IMR-90 (cell line): ENCODE measurements around the gene RND3. TPM values are rescaled to one million over a fixed set of nuclear protein-coding genes. Genes with fewer than 3 reads are reported as not detected.

Experiments used
- ATAC-seq: fragments of 200-7000 bp; cut with Tn5 transposase; 2 replicates; pipeline ENCODE4 v1.9.1; 2020; ENCODE audit warnings: low read depth, mild to moderate bottlenecking, moderate library complexity
- BruUV-seq: library from RNA; stranded (reverse); fragments of 400-500 nt; replicated peaks from 2 replicates; lab custom pipeline; 2021; lab: Mats Ljungman, UMichigan
- CTCF ChIA-PET: fragments of 300-600 bp; formaldehyde crosslinking; extraction: SDS; loops from one replicate; lab custom pipeline; 2021; ENCODE audit warnings: antibody characterized with exemption; lab: Yijun Ruan, JAX
- POLR2A ChIA-PET: fragments of 300-600 bp; sonication (Branson Sonifier 250); formaldehyde crosslinking; loops from one replicate; lab custom pipeline; 2022; ENCODE audit warnings: antibody characterized with exemption; ENCODE audit not compliant: unreplicated experiment; lab: Charles Lee
- DNase-seq: peaks from one replicate; pipeline ENCODE4 v3.0.0; 2013
- H2AFZ ChIP-seq: replicated peaks from 2 replicates; pipeline ENCODE3; 2013; ENCODE audit warnings: low read length, mild to moderate bottlenecking; ENCODE audit not compliant: poor library complexity
- H2AK5ac ChIP-seq: 2 replicates; pipeline ENCODE4 v1.6.1; 2013; ENCODE audit warnings: low read depth, low read length, inconsistent platforms
- H2AK9ac ChIP-seq: replicated peaks from 2 replicates; pipeline ENCODE3; 2013; ENCODE audit warnings: mild to moderate bottlenecking, low read depth, low read length, moderate library complexity; ENCODE audit not compliant: poor library complexity
- H2BK120ac ChIP-seq: 2 replicates; pipeline ENCODE4 v1.6.1; 2013; ENCODE audit warnings: low read depth, low read length, inconsistent platforms
- H2BK15ac ChIP-seq: 3 replicates; pipeline ENCODE4 v1.6.1; 2013; ENCODE audit warnings: low read depth, low read length, inconsistent platforms
- H2BK20ac ChIP-seq: 2 replicates; pipeline ENCODE4 v1.6.1; 2013; ENCODE audit warnings: low read depth, mild to moderate bottlenecking, inconsistent platforms, low read length, moderate library complexity
- H2BK5ac ChIP-seq: 2 replicates; pipeline ENCODE4 v1.6.1; 2013; ENCODE audit warnings: mild to moderate bottlenecking, low read depth, low read length, inconsistent platforms; ENCODE audit not compliant: poor library complexity, severe bottlenecking
- H3K14ac ChIP-seq: replicated peaks from 2 replicates; pipeline ENCODE4 v1.6.1; 2013; ENCODE audit warnings: low read depth, low read length, inconsistent platforms
- H3K18ac ChIP-seq: 2 replicates; pipeline ENCODE4 v1.6.1; 2013; ENCODE audit warnings: low read depth, low read length, control low read depth
- H3K23ac ChIP-seq: 2 replicates; pipeline ENCODE4 v1.6.1; 2013; ENCODE audit warnings: low read depth, low read length, inconsistent platforms
- H3K27ac ChIP-seq: 2 replicates; pipeline ENCODE4 v1.5.1; 2013; ENCODE audit warnings: mild to moderate bottlenecking, control low read depth, low read length; ENCODE audit not compliant: insufficient read depth
- H3K27me3 ChIP-seq: 2 replicates; pipeline ENCODE4 v1.6.1; 2013; ENCODE audit warnings: low read length; ENCODE audit not compliant: control insufficient read depth, insufficient read depth
- H3K36me3 ChIP-seq: 2 replicates; pipeline ENCODE4 v1.6.1; 2013; ENCODE audit warnings: low read length, mixed read lengths; ENCODE audit not compliant: control insufficient read depth, insufficient read depth
- H3K4ac ChIP-seq: 2 replicates; pipeline ENCODE4 v1.6.1; 2013; ENCODE audit warnings: low read depth, low read length, inconsistent platforms
- H3K4me1 ChIP-seq: 2 replicates; pipeline ENCODE4 v1.6.1; 2013; ENCODE audit warnings: low read length, mixed read lengths; ENCODE audit not compliant: control insufficient read depth, insufficient read depth
- H3K4me2 ChIP-seq: 2 replicates; pipeline ENCODE4 v1.6.1; 2013; ENCODE audit warnings: low read depth, mild to moderate bottlenecking, control low read depth, low read length, moderate library complexity
- H3K4me3 ChIP-seq: 2 replicates; pipeline ENCODE4 v1.5.1; 2013; ENCODE audit warnings: low read depth, mild to moderate bottlenecking, control low read depth, low read length, moderate library complexity; ENCODE audit not compliant: insufficient read depth
- H3K56ac ChIP-seq: 2 replicates; pipeline ENCODE4 v1.6.1; 2013; ENCODE audit warnings: low read length, inconsistent platforms; ENCODE audit not compliant: insufficient read depth; ENCODE audit errors: extremely low read depth
- H3K79me1 ChIP-seq, 2 experiments: 2 replicates each; pipeline ENCODE4 v1.6.1; 2013; ENCODE audit warnings: low read length in 2 of 2, inconsistent platforms in 1 of 2, low read depth in 1 of 2
- H3K9ac ChIP-seq: 2 replicates; pipeline ENCODE4 v1.6.1; 2013; ENCODE audit warnings: low read depth, low read length, control low read depth
- H3K9me1 ChIP-seq: 2 replicates; pipeline ENCODE4 v1.6.1; 2013; ENCODE audit warnings: low read length, inconsistent platforms; ENCODE audit not compliant: insufficient read depth
- H3K9me3 ChIP-seq: 2 replicates; pipeline ENCODE4 v1.6.1; 2013; ENCODE audit warnings: low read length; ENCODE audit not compliant: control insufficient read depth, insufficient read depth
- H4K20me1 ChIP-seq: 2 replicates; pipeline ENCODE4 v1.6.1; 2013; ENCODE audit warnings: low read length, inconsistent platforms; ENCODE audit not compliant: insufficient read depth
- H4K5ac ChIP-seq: 2 replicates; pipeline ENCODE4 v1.6.1; 2013; ENCODE audit warnings: mild to moderate bottlenecking, low read depth, low read length, control low read depth
- H4K8ac ChIP-seq, 2 experiments: 2 replicates each; pipeline ENCODE4 v1.6.1; 2013; ENCODE audit warnings: low read depth in 2 of 2, low read length in 2 of 2, control low read depth in 1 of 2, inconsistent platforms in 1 of 2
- H4K91ac ChIP-seq: 2 replicates; pipeline ENCODE4 v1.6.1; 2013; ENCODE audit warnings: low read depth, low read length, inconsistent platforms; ENCODE audit not compliant: insufficient read depth
- BHLHE40 ChIP-seq: fragments of 150-350 bp; IDR thresholded peaks from 2 replicates; pipeline ENCODE4 v1.6.1; 2016; ENCODE audit warnings: mild to moderate bottlenecking, low read depth, low read length
- CEBPB ChIP-seq: IDR thresholded peaks from 2 replicates; pipeline ENCODE4 v1.6.1; 2012; ENCODE audit warnings: low read depth, low read length, improper control_type of control experiment
- FOS ChIP-seq: fragments of 150-350 bp; IDR thresholded peaks from 2 replicates; pipeline ENCODE4 v1.6.1; 2016; ENCODE audit warnings: low read depth, low read length
- MAFK ChIP-seq: IDR thresholded peaks from 2 replicates; pipeline ENCODE4 v1.6.1; 2012; ENCODE audit warnings: low read depth, low read length, improper control_type of control experiment
- MAZ ChIP-seq: IDR thresholded peaks from 2 replicates; pipeline ENCODE4 v1.6.1; 2012; ENCODE audit warnings: low read depth, mild to moderate bottlenecking, low read length, improper control_type of control experiment, moderate library complexity, borderline replicate concordance
- MXI1 ChIP-seq: IDR thresholded peaks from 2 replicates; pipeline ENCODE4 v1.6.1; 2012; ENCODE audit warnings: low read depth, mild to moderate bottlenecking, low read length, moderate library complexity, borderline replicate concordance
- NFE2L2 ChIP-seq: fragments of 150-350 bp; IDR thresholded peaks from 2 replicates; pipeline ENCODE4 v1.6.1; 2016; ENCODE audit warnings: low read depth, mild to moderate bottlenecking, low read length
- POLR2A ChIP-seq: IDR thresholded peaks from 2 replicates; pipeline ENCODE4 v1.6.1; 2012; ENCODE audit warnings: mild to moderate bottlenecking, low read depth, low read length
- RAD21 ChIP-seq: IDR thresholded peaks from 2 replicates; pipeline ENCODE4 v1.6.1; 2012; ENCODE audit warnings: low read length, improper control_type of control experiment
- RCOR1 ChIP-seq: IDR thresholded peaks from 2 replicates; pipeline ENCODE4 v1.6.1; 2012; ENCODE audit warnings: mild to moderate bottlenecking, low read length, improper control_type of control experiment; ENCODE audit not compliant: insufficient replicate concordance
- RFX5 ChIP-seq: IDR thresholded peaks from 2 replicates; pipeline ENCODE4 v1.8.0; 2012; ENCODE audit warnings: low read depth, mild to moderate bottlenecking, low read length, moderate library complexity
- WGBS, 2 experiments: methylation state at CpG; one replicate each; pipeline versions ENCODE4 v1.1.5 to v1.1.7; 2013; ENCODE audit warnings: missing lambda C conversion rate in 2 of 2; ENCODE audit not compliant: insufficient read length in 1 of 2; ENCODE audit errors: extremely low coverage in 2 of 2; 5-methylcytosine and 5-hydroxymethylcytosine counted together
- dilution Hi-C: fragments of 300-500 bp; cut with HindIII; formaldehyde crosslinking; loops from one replicate; pipeline ENCODE4 v1.14.3; 2018; ENCODE audit warnings: low sequenced_read_pairs; ENCODE audit not compliant: unreplicated experiment
- in situ Hi-C: fragments of 300-500 bp; cut with MboI; formaldehyde crosslinking; loops from 3 replicates; pipeline ENCODE4 v1.14.3; 2019; ENCODE audit warnings: low sequenced_read_pairs, inconsistent platforms, mixed read lengths
- intact Hi-C: fragments of 100-400 bp; cut with micrococcal nuclease; formaldehyde crosslinking; loops from 2 replicates; pipeline ENCODE4 v1.10.0; 2022
- polyA plus RNA-seq, 3 experiments: library from polyadenylated mRNA; depleted of rRNA; stranded (reverse); fragments of >200 nt; gene quantifications; 2 replicates each; pipeline ENCODE4 v1.2.3, GENCODE V29; 2012; ENCODE audit warnings: low replicate concordance in 1 of 3
- total RNA-seq: library from RNA; depleted of rRNA; stranded (reverse); fragments of >200 nt; gene quantifications from 2 replicates; pipeline ENCODE4 v1.2.3, GENCODE V29; 2012
- TF ChIP-seq, protein P1 (sequence below): fragments of 150-350 bp; IDR thresholded peaks from 2 replicates; pipeline ENCODE4 v1.6.1; 2016; ENCODE audit warnings: low read depth, mild to moderate bottlenecking, low read length, moderate library complexity, borderline replicate concordance
- TF ChIP-seq, protein P2 (sequence below): fragments of 150-350 bp; IDR thresholded peaks from 2 replicates; pipeline ENCODE4 v1.6.1; 2017; ENCODE audit warnings: mild to moderate bottlenecking, antibody characterized with exemption, low read length, low read depth

RND3 gene
- total and polyA plus RNA-seq, 2 of the 4 experiments (the other 2 are of a cell fraction) = 111 to 449 TPM

- TF ChIP-seq, protein P1, sequence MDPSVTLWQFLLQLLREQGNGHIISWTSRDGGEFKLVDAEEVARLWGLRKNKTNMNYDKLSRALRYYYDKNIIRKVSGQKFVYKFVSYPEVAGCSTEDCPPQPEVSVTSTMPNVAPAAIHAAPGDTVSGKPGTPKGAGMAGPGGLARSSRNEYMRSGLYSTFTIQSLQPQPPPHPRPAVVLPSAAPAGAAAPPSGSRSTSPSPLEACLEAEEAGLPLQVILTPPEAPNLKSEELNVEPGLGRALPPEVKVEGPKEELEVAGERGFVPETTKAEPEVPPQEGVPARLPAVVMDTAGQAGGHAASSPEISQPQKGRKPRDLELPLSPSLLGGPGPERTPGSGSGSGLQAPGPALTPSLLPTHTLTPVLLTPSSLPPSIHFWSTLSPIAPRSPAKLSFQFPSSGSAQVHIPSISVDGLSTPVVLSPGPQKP = no peak
- TF ChIP-seq POLR2A = peak; percentile 18; the same call in 1 of the 2 replicates
These were observed 8.6 kb upstream of the RND3 start (continued) for GRCh38 chr2:150495993-150496627.

DNA sequence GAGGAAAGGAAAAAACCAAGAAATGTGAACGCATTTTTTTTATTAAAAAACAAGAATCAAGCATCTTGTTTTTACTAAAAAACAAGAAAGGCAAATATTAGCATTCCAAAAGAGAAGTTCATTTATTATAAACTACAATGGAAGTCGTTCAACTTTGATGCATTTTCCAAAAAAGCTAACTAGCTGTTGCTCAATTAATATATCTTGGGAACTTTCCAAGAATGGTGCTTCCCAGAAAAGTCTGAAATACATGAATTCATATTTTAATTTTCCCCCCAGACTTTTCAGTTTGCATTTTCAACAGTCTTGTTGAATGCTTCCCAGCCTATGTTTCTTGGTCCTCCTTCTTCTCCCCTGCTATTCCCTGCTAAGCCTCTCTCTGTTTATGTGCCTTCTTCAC, 7.5 kb upstream of the RND3 start:
- peak overlapping the region; percentile 91; the same call in 1 of the 2 replicates for H3K27ac ChIP-seq
- peak overlapping the region; percentile 98; the same call in 1 of the 2 replicates for H3K18ac ChIP-seq
- no peak overlapping the region; the same call in 1 of the 2 replicates for H3K9ac ChIP-seq
- no peak overlapping the region for H3K4me3 ChIP-seq
- H2BK5ac ChIP-seq = peak overlapping the region; percentile 99
- no peak overlapping the region for H2AK9ac ChIP-seq
- peak overlapping the region; percentile 79 for H4K91ac ChIP-seq
- intact Hi-C loops (loop anchor here (5.0 to 10.0 kb wide), 2 partner anchors 72 to 380 kb away; no protein-coding TSS in a partner anchor), dilution Hi-C loops (no loop called here), in situ Hi-C loops (loop anchor here (10.0 kb wide), 1 partner anchor 540 kb away; no protein-coding TSS in a partner anchor)
- H3K79me1 ChIP-seq = peaks cover 19 to 27% of the 10 kb centered on the region in 2 experiments; a peak in 3 of 4 replicates
- DNase-seq = no peak
- H2AK5ac ChIP-seq = peak overlapping the region; percentile 83
- CTCF ChIA-PET = no interaction called here
- H3K14ac ChIP-seq = peak overlapping the region; percentile 64
- no peaks in the 10 kb centered on the region for H3K27me3 ChIP-seq
- H3K9me1 ChIP-seq = peaks cover 2% of the 10 kb centered on the region
- H4K20me1 ChIP-seq = no peaks in the 10 kb centered on the region
- no peak overlapping the region for H3K4me2 ChIP-seq
- H2BK20ac ChIP-seq = peak overlapping the region; percentile 95
- H3K9me3 ChIP-seq = no peaks in the 10 kb centered on the region
- H2BK120ac ChIP-seq = peak overlapping the region; percentile 94
- no CpG with 5 or more reads among the region's 2 CpGs for WGBS, 2 experiments
- no TSS peak for BruUV-seq
- peak overlapping the region; percentile 92; the same call in 1 of the 2 replicates for H4K5ac ChIP-seq
- peak overlapping the region; percentile 81; the same call in 1 of the 2 replicates for H3K56ac ChIP-seq
- peak overlapping the region; percentile 51 for H3K23ac ChIP-seq
- no peaks in the 10 kb centered on the region for H3K36me3 ChIP-seq
- peak overlapping the region; percentile 56 to 82 for H4K8ac ChIP-seq
- no peak overlapping the region for H2AFZ ChIP-seq
- peak overlapping the region; percentile 69; the same call in 1 of the 3 replicates for H2BK15ac ChIP-seq
- POLR2A ChIA-PET = no interaction called here
- peaks cover 9% of the 10 kb centered on the region for H3K4me1 ChIP-seq
- H3K4ac ChIP-seq = peak overlapping the region; percentile 81
- no peak for ATAC-seq
- TF ChIP-seq, protein P2, sequence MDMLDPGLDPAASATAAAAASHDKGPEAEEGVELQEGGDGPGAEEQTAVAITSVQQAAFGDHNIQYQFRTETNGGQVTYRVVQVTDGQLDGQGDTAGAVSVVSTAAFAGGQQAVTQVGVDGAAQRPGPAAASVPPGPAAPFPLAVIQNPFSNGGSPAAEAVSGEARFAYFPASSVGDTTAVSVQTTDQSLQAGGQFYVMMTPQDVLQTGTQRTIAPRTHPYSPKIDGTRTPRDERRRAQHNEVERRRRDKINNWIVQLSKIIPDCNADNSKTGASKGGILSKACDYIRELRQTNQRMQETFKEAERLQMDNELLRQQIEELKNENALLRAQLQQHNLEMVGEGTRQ = no peak
- no peak for TF ChIP-seq MAFK
- no peak for TF ChIP-seq RAD21
- TF ChIP-seq RFX5 = no peak
- TF ChIP-seq MXI1 = no peak
- TF ChIP-seq, protein P1 = no peak
- TF ChIP-seq FOS = no peak
- TF ChIP-seq CEBPB = no peak
- no peak for TF ChIP-seq MAZ
- no peak for TF ChIP-seq POLR2A
- TF ChIP-seq BHLHE40 = no peak
- TF ChIP-seq NFE2L2 = no peak
- TF ChIP-seq RCOR1 = no peak
